CD14-positive monocyte (primary cell): Measurements from ENCODE around the gene PDZK1IP1. TPM values are rescaled to one million over a fixed set of nuclear protein-coding genes. Genes with fewer than 3 reads are reported as not detected.

Experiments used
- DNase-seq, 3 donors: peaks; one replicate each; pipeline ENCODE4 v3.0.0-alpha.2; 2011 to 2022
- H2AFZ ChIP-seq: 2 replicates; pipeline ENCODE4 v1.6.0; 2012; ENCODE audit warnings: mild to moderate bottlenecking, low read depth, low read length, inconsistent platforms; ENCODE audit not compliant: insufficient read depth, poor library complexity, severe bottlenecking
- H3K27ac ChIP-seq, 2 donors: 1 replicate in 1 of 2; 2 replicates in 1 of 2; pipeline ENCODE4 v1.5.1; 2012 to 2013; ENCODE audit warnings: low read length in 2 of 2, control low read depth in 1 of 2, inconsistent platforms in 1 of 2, low read depth in 1 of 2, mild to moderate bottlenecking in 1 of 2
- H3K27me3 ChIP-seq, 2 donors: one replicate each; pipeline versions ENCODE4 v1.6.0 to v1.6.1; 2011 to 2013; ENCODE audit warnings: low read length in 2 of 2; ENCODE audit not compliant: control insufficient read depth in 2 of 2, insufficient read depth in 2 of 2
- H3K36me3 ChIP-seq, 2 donors: replicated peaks in 1 of 2; 1 replicate in 1 of 2; 2 replicates in 1 of 2; pipeline versions ENCODE4 v1.5.1 to v1.6.1; 2012 to 2013; ENCODE audit warnings: low read length in 2 of 2, control low read depth in 1 of 2, inconsistent platforms in 1 of 2, mild to moderate bottlenecking in 1 of 2; ENCODE audit not compliant: insufficient read depth in 2 of 2, control insufficient read depth in 1 of 2
- H3K4me1 ChIP-seq, 2 donors: 1 replicate in 1 of 2; 2 replicates in 1 of 2; pipeline versions ENCODE4 v1.5.1 to v1.6.1; 2012 to 2013; ENCODE audit warnings: low read length in 2 of 2, control low read depth in 1 of 2, inconsistent platforms in 1 of 2, mild to moderate bottlenecking in 1 of 2, moderate library complexity in 1 of 2; ENCODE audit not compliant: insufficient read depth in 2 of 2, control insufficient read depth in 1 of 2
- H3K4me2 ChIP-seq: replicated peaks from 2 replicates; pipeline ENCODE3; 2012; ENCODE audit warnings: low read length, moderate library complexity, mild to moderate bottlenecking; ENCODE audit not compliant: poor library complexity, severe bottlenecking; ENCODE audit errors: extremely low read depth
- H3K4me3 ChIP-seq, 3 experiments: fragments of 200-600 bp in 1 of 3; sonication (generic) in 1 of 3; replicated peaks in 1 of 3; 1 replicate in 2 of 3; 2 replicates in 1 of 3; pipeline ENCODE4 v1.5.1; 2011 to 2013; ENCODE audit warnings: low read length in 3 of 3, mild to moderate bottlenecking in 3 of 3, control low read depth in 2 of 3, low read depth in 2 of 3, inconsistent platforms in 1 of 3, moderate library complexity in 1 of 3
- H3K79me2 ChIP-seq: 2 replicates; pipeline ENCODE4 v1.6.0; 2012; ENCODE audit warnings: mild to moderate bottlenecking, control low read depth, inconsistent platforms, low read length, moderate library complexity; ENCODE audit not compliant: insufficient read depth
- H3K9ac ChIP-seq: 2 replicates; pipeline ENCODE4 v1.6.0; 2017; ENCODE audit warnings: low read length, mild to moderate bottlenecking; ENCODE audit not compliant: insufficient read depth, poor library complexity, severe bottlenecking
- H3K9me3 ChIP-seq, 2 donors: replicated peaks in 1 of 2; 1 replicate in 1 of 2; 2 replicates in 1 of 2; pipeline versions ENCODE4 v1.5.1 to v1.6.1; 2012 to 2013; ENCODE audit warnings: low read length in 2 of 2, control low read depth in 1 of 2; ENCODE audit not compliant: control insufficient read depth in 1 of 2, insufficient read depth in 1 of 2
- H4K20me1 ChIP-seq: 2 replicates; pipeline ENCODE4 v1.6.0; 2012; ENCODE audit warnings: mild to moderate bottlenecking, low read length, control low read depth, moderate library complexity; ENCODE audit not compliant: insufficient read depth
- H3K27ac Mint-ChIP-seq, 7 donors: one replicate each; pipeline ENCODE4 v1.8.0; 2020; ENCODE audit warnings: mild to moderate bottlenecking in 7 of 7, mixed read lengths in 7 of 7, moderate library complexity in 6 of 7, inconsistent platforms in 2 of 7
- H3K27me3 Mint-ChIP-seq, 3 donors: one replicate each; pipeline ENCODE4 v1.8.0; 2021 to 2022; ENCODE audit warnings: low read depth in 3 of 3, mild to moderate bottlenecking in 3 of 3, mixed read lengths in 3 of 3, moderate library complexity in 3 of 3, inconsistent platforms in 1 of 3
- H3K36me3 Mint-ChIP-seq, 2 donors: one replicate each; pipeline ENCODE4 v1.8.0; 2020; ENCODE audit warnings: mixed read lengths in 2 of 2, inconsistent platforms in 1 of 2, mild to moderate bottlenecking in 1 of 2
- H3K4me1 Mint-ChIP-seq: one replicate; pipeline ENCODE4 v1.8.0; 2020; ENCODE audit warnings: mild to moderate bottlenecking, mixed read lengths
- H3K4me3 Mint-ChIP-seq, 2 donors: one replicate each; pipeline ENCODE4 v1.8.0; 2020; ENCODE audit warnings: mild to moderate bottlenecking in 2 of 2, mixed read lengths in 2 of 2, moderate library complexity in 1 of 2
- H3K9me3 Mint-ChIP-seq, 7 donors: one replicate each; pipeline ENCODE4 v1.8.0; 2020 to 2022; ENCODE audit warnings: mixed read lengths in 7 of 7, mild to moderate bottlenecking in 6 of 7, moderate library complexity in 6 of 7, inconsistent platforms in 2 of 7
- WGBS: methylation state at CpG from one replicate; pipeline ENCODE4 v1.1.5; 2013; ENCODE audit warnings: missing lambda C conversion rate; ENCODE audit not compliant: insufficient coverage; 5-methylcytosine and 5-hydroxymethylcytosine counted together
- intact Hi-C, 2 donors: fragments of 100-400 bp; cut with micrococcal nuclease; formaldehyde crosslinking; loops; one replicate each; pipeline versions ENCODE4 v1.15.0 to v1.15.1; 2023
- polyA plus RNA-seq, 3 donors: library from polyadenylated mRNA; depleted of rRNA in 1 of 3; unstranded in 2 of 3; stranded (reverse) in 1 of 3; fragments of 300-500 nt in 2 of 3; fragments of >200 nt in 1 of 3; fragmentation: Illumina TruSeq in 2 of 3; gene quantifications; 1 replicate in 2 of 3; 2 replicates in 1 of 3; pipeline ENCODE4 v1.2.3, GENCODE V29; 2012 to 2021
- TF ChIP-seq, protein P1 (sequence below): fragments of 200-600 bp; IDR thresholded peaks from one replicate; pipeline ENCODE4 v1.8.0; 2022; ENCODE audit warnings: antibody characterized with exemption, mild to moderate bottlenecking

PDZK1IP1 gene
- polyA plus RNA-seq, 3 donors = 1.4 TPM; not detected in 2

DNA sequence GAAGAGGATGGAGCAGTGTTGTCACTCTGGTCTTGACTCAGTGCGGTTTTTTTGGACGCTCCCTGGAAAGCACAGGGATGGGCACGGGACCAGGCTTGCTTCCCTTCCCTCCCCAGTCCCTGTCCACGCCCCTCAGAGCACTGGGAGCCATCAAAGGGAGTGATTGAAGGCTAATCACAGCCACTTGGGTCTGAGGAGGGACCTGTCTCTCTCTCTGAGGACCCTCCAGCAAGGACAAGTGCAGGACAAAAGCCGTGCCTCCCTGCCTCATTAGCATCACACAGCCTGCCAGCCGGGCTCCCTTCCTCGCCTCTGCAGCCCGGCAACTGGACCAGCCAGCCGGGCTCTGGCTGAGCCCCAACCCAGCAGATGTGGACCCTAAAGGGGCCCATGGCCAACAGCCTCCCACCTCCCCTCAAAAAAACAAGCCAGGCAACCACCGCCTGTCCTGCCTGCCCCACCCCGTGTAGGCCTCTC, 18.6 kb upstream of the PDZK1IP1 start:
- intact Hi-C loops = no loop called here
- Histone ChIP-seq H3K36me3 (no peaks in the 10 kb centered on the region), H2AFZ (no peak overlapping the region), H3K4me1 (peaks cover 10 to 12% of the 10 kb centered on the region in 2 donors), H3K27ac (no peak overlapping the region), H3K9me3 (no peaks in the 10 kb centered on the region), H3K4me3 (no peak overlapping the region), H3K79me2 (no peaks in the 10 kb centered on the region), H4K20me1 (no peaks in the 10 kb centered on the region), H3K4me2 (no peak overlapping the region), H3K27me3 (no peaks in the 10 kb centered on the region), H3K9ac (no peak overlapping the region)
- H3K27me3 Mint-ChIP-seq = peaks cover 4 to 9% (median 9%) of the 10 kb centered on the region in 3 donors
- peak overlapping the region in 1 of 7 donors; percentile 19 for H3K27ac Mint-ChIP-seq
- no peaks in the 10 kb centered on the region for H3K36me3 Mint-ChIP-seq
- H3K4me1 Mint-ChIP-seq = no peaks in the 10 kb centered on the region
- TF ChIP-seq, protein P1, sequence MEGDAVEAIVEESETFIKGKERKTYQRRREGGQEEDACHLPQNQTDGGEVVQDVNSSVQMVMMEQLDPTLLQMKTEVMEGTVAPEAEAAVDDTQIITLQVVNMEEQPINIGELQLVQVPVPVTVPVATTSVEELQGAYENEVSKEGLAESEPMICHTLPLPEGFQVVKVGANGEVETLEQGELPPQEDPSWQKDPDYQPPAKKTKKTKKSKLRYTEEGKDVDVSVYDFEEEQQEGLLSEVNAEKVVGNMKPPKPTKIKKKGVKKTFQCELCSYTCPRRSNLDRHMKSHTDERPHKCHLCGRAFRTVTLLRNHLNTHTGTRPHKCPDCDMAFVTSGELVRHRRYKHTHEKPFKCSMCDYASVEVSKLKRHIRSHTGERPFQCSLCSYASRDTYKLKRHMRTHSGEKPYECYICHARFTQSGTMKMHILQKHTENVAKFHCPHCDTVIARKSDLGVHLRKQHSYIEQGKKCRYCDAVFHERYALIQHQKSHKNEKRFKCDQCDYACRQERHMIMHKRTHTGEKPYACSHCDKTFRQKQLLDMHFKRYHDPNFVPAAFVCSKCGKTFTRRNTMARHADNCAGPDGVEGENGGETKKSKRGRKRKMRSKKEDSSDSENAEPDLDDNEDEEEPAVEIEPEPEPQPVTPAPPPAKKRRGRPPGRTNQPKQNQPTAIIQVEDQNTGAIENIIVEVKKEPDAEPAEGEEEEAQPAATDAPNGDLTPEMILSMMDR = no peak
- DNase-seq = no peak
- H3K9me3 Mint-ChIP-seq = no peaks in the 10 kb centered on the region
- WGBS = 90% methylated on average over 6 of the region's 11 CpGs
- H3K4me3 Mint-ChIP-seq = no peak overlapping the region

DNA sequence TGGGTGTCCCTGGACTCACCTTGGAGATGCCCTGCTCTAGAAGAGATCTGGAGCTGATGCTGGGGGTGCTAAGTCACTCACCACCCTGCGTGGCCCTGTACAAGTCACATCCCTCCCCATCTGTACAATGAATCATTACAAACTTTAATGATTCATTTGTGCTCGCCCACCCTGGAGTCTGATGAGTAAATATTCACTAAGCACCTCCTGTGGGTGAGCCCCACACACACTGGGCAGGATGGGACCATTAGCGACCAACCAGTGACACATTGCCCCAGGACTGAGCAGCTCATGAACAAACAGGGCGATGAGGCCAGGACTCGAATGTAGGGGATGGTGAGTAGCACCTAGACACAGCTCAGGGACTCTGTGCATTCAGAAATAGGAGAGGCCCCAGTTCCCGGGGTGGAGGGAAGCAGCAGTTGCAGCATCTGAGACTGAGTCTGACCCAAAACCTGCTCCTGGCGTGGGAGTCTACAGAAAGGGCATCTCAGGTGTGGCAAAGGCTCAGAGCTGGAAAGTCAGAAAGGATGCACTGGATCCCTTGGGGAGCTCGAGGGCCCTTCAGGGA, 18.1 kb upstream of the PDZK1IP1 start:
- no peaks in the 10 kb centered on the region for H4K20me1 ChIP-seq
- intact Hi-C loops = no loop called here
- no peaks in the 10 kb centered on the region for H3K4me1 Mint-ChIP-seq
- peaks cover 4 to 10% (median 9%) of the 10 kb centered on the region in 3 donors for H3K27me3 Mint-ChIP-seq
- H3K9me3 Mint-ChIP-seq = no peaks in the 10 kb centered on the region
- H3K36me3 Mint-ChIP-seq = no peaks in the 10 kb centered on the region
- DNase-seq = no peak
- peaks cover 10 to 12% of the 10 kb centered on the region in 2 donors for H3K4me1 ChIP-seq
- H3K9me3 ChIP-seq = no peaks in the 10 kb centered on the region
- no peaks in the 10 kb centered on the region for H3K36me3 ChIP-seq
- H3K79me2 ChIP-seq = no peaks in the 10 kb centered on the region
- H3K9ac ChIP-seq = no peak overlapping the region
- H3K4me2 ChIP-seq = no peak overlapping the region
- no peak overlapping the region for H3K4me3 ChIP-seq
- peak overlapping the region in 1 of 7 donors; percentile 38 for H3K27ac Mint-ChIP-seq
- H3K27me3 ChIP-seq = no peaks in the 10 kb centered on the region
- TF ChIP-seq, protein P1 = no peak
- no peak overlapping the region for H2AFZ ChIP-seq
- WGBS = 92% methylated on average over 6 of the region's 8 CpGs
- H3K4me3 Mint-ChIP-seq = no peak overlapping the region
- H3K27ac ChIP-seq = no peak overlapping the region
